ENCODE measurements around the gene TANGO6.

Gene TANGO6

DNA sequence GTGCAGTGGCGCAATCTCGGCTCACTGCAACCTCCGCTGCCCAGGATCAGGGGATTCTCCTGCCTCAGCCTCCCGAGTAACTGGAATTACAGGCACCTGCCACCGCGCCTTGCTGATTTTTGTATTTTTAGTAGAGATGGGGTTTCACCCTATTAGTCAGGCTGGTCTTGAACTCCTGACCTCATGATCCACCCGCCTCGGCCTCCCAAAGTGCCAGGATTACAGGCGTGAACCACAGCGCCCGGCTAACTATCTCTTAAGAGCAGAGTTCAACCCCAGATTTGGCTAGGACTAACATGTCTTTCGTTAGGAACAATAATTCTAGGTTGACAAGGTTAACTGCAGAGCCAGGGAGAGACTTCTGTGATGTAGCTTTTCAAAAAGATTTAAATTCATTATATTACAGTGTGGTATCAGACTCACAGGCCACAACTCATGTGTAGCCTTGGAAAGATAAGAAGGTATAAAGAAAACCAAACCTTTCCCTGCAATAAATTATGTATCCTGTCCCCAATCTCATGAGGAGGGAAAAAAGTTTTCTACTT, 284.7 kb downstream of the TANGO6 start:
- H3K4me2 ChIP-seq (ENCODE audit: low read length) = no peak overlapping the region
- no peak overlapping the region for H2AFZ ChIP-seq
- TF ChIP-seq, protein P1, sequence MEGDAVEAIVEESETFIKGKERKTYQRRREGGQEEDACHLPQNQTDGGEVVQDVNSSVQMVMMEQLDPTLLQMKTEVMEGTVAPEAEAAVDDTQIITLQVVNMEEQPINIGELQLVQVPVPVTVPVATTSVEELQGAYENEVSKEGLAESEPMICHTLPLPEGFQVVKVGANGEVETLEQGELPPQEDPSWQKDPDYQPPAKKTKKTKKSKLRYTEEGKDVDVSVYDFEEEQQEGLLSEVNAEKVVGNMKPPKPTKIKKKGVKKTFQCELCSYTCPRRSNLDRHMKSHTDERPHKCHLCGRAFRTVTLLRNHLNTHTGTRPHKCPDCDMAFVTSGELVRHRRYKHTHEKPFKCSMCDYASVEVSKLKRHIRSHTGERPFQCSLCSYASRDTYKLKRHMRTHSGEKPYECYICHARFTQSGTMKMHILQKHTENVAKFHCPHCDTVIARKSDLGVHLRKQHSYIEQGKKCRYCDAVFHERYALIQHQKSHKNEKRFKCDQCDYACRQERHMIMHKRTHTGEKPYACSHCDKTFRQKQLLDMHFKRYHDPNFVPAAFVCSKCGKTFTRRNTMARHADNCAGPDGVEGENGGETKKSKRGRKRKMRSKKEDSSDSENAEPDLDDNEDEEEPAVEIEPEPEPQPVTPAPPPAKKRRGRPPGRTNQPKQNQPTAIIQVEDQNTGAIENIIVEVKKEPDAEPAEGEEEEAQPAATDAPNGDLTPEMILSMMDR (IDR thresholded peaks at IDR 0.05) = no peak
- H3K36me3 ChIP-seq (ENCODE audit: control insufficient read depth, insufficient read depth, low read length) = no peaks in the 10 kb centered on the region
- no peak overlapping the region for H3K27ac ChIP-seq
- peaks cover 22% of the 10 kb centered on the region for H3K79me2 ChIP-seq
- H3K4me3 ChIP-seq (ENCODE audit: low read depth, low read length) = no peak overlapping the region
- H3K4me1 ChIP-seq = peaks cover 3% of the 10 kb centered on the region
- no peaks in the 10 kb centered on the region for H3K27me3 ChIP-seq (ENCODE audit: control insufficient read depth, insufficient read depth, low read length)
- no peak overlapping the region for H3K9ac ChIP-seq
- no peaks in the 10 kb centered on the region for H3K9me3 ChIP-seq (ENCODE audit: control insufficient read depth, low read length)

DNA sequence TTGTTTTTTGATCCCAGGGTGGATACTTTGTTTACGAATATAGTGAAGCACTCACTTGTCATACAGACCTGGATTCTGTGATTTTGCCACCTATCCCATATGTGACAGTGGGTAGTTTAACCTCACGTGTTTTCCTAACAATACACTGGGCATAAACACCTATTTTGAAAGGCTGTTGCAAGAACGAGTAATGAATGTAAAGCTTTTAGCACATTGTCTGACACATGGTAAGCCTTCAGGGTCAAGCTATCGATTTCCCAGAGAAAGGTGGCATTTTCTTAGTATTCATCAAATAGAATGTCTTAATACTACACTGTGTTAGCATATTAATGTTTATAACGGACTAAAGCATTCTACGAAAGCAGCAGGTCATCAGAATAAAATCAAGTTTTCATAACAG, 287.1 kb downstream of the TANGO6 start:
- Histone ChIP-seq H3K9ac (no peak overlapping the region), H3K79me2 (peaks cover 18% of the 10 kb centered on the region), H3K27me3 (ENCODE audit: control insufficient read depth, insufficient read depth, low read length) (no peaks in the 10 kb centered on the region), H3K4me2 (ENCODE audit: low read length) (no peak overlapping the region), H3K4me1 (peaks cover 7% of the 10 kb centered on the region), H3K4me3 (ENCODE audit: low read depth, low read length) (no peak overlapping the region), H3K27ac (no peak overlapping the region), H3K36me3 (ENCODE audit: control insufficient read depth, insufficient read depth, low read length) (no peaks in the 10 kb centered on the region), H2AFZ (no peak overlapping the region), H3K9me3 (ENCODE audit: control insufficient read depth, low read length) (no peaks in the 10 kb centered on the region)
- TF ChIP-seq, protein P1 (IDR thresholded peaks at IDR 0.05) = no peak

DNA sequence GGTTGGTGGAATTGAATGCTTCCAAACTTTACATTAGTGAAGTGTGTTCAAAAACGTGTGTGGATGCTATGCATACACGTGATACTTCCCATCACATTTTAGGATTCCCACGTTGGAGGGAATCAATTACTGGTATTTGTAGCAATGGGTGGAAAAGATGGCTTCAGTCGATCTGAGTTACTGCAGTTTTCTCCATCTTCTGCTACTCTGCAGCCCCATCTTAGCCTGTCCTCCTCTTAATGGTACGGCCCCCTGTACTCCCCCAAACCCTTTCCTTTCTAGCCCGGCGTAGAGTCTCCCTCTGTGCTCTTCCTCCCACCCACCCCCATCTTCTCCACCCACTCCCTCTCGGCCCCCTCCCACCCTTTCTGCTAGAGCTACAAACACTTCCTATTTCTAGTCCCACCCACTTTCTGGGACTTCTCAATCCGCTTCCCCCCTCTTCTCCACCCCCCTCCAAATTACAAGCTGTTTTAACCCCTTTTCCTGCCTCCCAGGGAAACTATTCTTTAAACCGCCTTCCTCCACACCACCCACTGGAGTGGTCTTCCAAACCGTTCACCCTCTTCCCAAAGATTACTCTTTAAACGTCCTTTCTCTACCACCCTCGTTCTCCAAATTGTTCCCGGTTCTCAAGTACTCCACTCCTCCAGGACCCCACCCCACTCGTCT, 288.0 kb downstream of the TANGO6 start:
- peak overlapping the region; percentile 64 for H3K4me2 ChIP-seq (ENCODE audit: low read length)
- peak overlapping the region; percentile 73 for H3K27ac ChIP-seq
- peak overlapping the region; percentile 76 for H2AFZ ChIP-seq
- TF ChIP-seq, protein P1 (IDR thresholded peaks at IDR 0.05) = no peak
- peak overlapping the region; percentile 92 for H3K4me3 ChIP-seq (ENCODE audit: low read depth, low read length)
- H3K9me3 ChIP-seq (ENCODE audit: control insufficient read depth, low read length) = no peaks in the 10 kb centered on the region
- peak overlapping the region; percentile 13 for H3K9ac ChIP-seq
- H3K36me3 ChIP-seq (ENCODE audit: control insufficient read depth, insufficient read depth, low read length) = no peaks in the 10 kb centered on the region
- no peaks in the 10 kb centered on the region for H3K27me3 ChIP-seq (ENCODE audit: control insufficient read depth, insufficient read depth, low read length)
- H3K79me2 ChIP-seq = peaks cover 18% of the 10 kb centered on the region
- H3K4me1 ChIP-seq = peaks cover 7% of the 10 kb centered on the region

- H3K27me3 ChIP-seq (ENCODE audit: control insufficient read depth, insufficient read depth, low read length) = no peaks in the 10 kb centered on the region
- H3K9ac ChIP-seq = peak overlapping the region; percentile 13
Observed at GRCh38 chr16:69131839-69132423, 288.6 kb downstream of the TANGO6 start.

More at GRCh38 chr16:69131839-69132423, 288.6 kb downstream of the TANGO6 start:
- H2AFZ ChIP-seq = peak overlapping the region; percentile 98
- TF ChIP-seq, protein P1 (IDR thresholded peaks at IDR 0.05) = no peak
- peak overlapping the region; percentile 64 for H3K4me2 ChIP-seq (ENCODE audit: low read length)
- peaks cover 7% of the 10 kb centered on the region for H3K4me1 ChIP-seq
- H3K9me3 ChIP-seq (ENCODE audit: control insufficient read depth, low read length) = no peaks in the 10 kb centered on the region
- H3K4me3 ChIP-seq (ENCODE audit: low read depth, low read length) = peak overlapping the region; percentile 92
- H3K79me2 ChIP-seq = peaks cover 16% of the 10 kb centered on the region
- no peaks in the 10 kb centered on the region for H3K36me3 ChIP-seq (ENCODE audit: control insufficient read depth, insufficient read depth, low read length)
- peak overlapping the region; percentile 73 for H3K27ac ChIP-seq
